Aorta (tissue), 5 donors: ENCODE results near the gene C20orf202. TPM values are rescaled to one million over a fixed set of nuclear protein-coding genes. Genes with fewer than 3 reads are reported as not detected.
A peak's percentile ranks its signal among the peaks of the same experiment; 100 is the strongest.
"Not testable (repeated sequence)": the region's sequence is repeated elsewhere in the genome, so short reads cannot be mapped to it uniquely, and the experiment has no call there.

ENCODE experiments used
- ATAC-seq: fragments of 200-7000 bp; cut with Tn5 transposase; one replicate; pipeline ENCODE4 v1.9.1; 2022; ENCODE audit warnings: moderate library complexity; ENCODE audit not compliant: low FRiP score
- DNase-seq, 2 donors: peaks; one replicate each; pipeline ENCODE4 v3.0.0-alpha.2; 2020
- H3K27ac ChIP-seq, 2 donors: one replicate each; pipeline ENCODE4 v1.5.1; 2013; ENCODE audit warnings: low read length in 2 of 2, mild to moderate bottlenecking in 2 of 2, moderate library complexity in 2 of 2, control low read depth in 1 of 2, inconsistent platforms in 1 of 2, low read depth in 1 of 2
- H3K27me3 ChIP-seq, 2 donors: one replicate each; pipeline ENCODE4 v1.6.1; 2013; ENCODE audit warnings: control low read depth in 1 of 2, low read length in 1 of 2, mild to moderate bottlenecking in 1 of 2, moderate library complexity in 1 of 2; ENCODE audit not compliant: insufficient read depth in 2 of 2, control insufficient read depth in 1 of 2
- H3K36me3 ChIP-seq, 2 donors: one replicate each; pipeline ENCODE4 v1.6.1; 2013; ENCODE audit warnings: control low read depth in 1 of 2, low read length in 1 of 2, mild to moderate bottlenecking in 1 of 2; ENCODE audit not compliant: insufficient read depth in 2 of 2, control insufficient read depth in 1 of 2
- H3K4me1 ChIP-seq, 2 donors: one replicate each; pipeline ENCODE4 v1.6.1; 2013; ENCODE audit warnings: low read length in 2 of 2, control low read depth in 1 of 2, mild to moderate bottlenecking in 1 of 2, moderate library complexity in 1 of 2; ENCODE audit not compliant: insufficient read depth in 2 of 2, control insufficient read depth in 1 of 2
- H3K4me3 ChIP-seq, 2 donors: one replicate each; pipeline ENCODE4 v1.5.1; 2013; ENCODE audit warnings: low read length in 2 of 2, control low read depth in 1 of 2, mild to moderate bottlenecking in 1 of 2
- H3K9me3 ChIP-seq: one replicate; pipeline ENCODE4 v1.6.1; 2013; ENCODE audit warnings: mild to moderate bottlenecking, low read length; ENCODE audit not compliant: control insufficient read depth
- WGBS, 2 donors: extraction: QIAGEN DNeasy Blood & Tissue Kit; methylation state at CpG; one replicate each; pipeline ENCODE4 v1.1.7; 2013; 5-methylcytosine and 5-hydroxymethylcytosine counted together
- intact Hi-C, 2 donors: fragments of 100-400 bp; cut with DNase I; formaldehyde crosslinking; loops; one replicate each; pipeline versions ENCODE4 v1.14.2 to v1.15.0; 2022
- polyA plus RNA-seq, 2 donors: library from polyadenylated mRNA; stranded (reverse); fragments of 200-250 nt; gene quantifications; one replicate each; pipeline ENCODE4 v1.2.3, GENCODE V29; 2013
- total RNA-seq, 2 donors: library from RNA; stranded (reverse); fragmentation: NEBNext Ultra II Directional; extraction: Animal tissue kit (Norgen Biotek cat#: 25700); gene quantifications; one replicate each; pipeline ENCODE4 v1.2.1, GENCODE V29; 2021
- donor health status: healthy with polysubstance abuse.
- donor health status: Bipolar disorder and iron deficiency.
- donor health status: DM: no; HTN: no; CAD: no.
- donor health status: DM: no; HTN: no; CAD: no.
- donor health status: DM: yes; HTN: yes; CAD: no.

Gene C20orf202
- total and polyA plus RNA-seq, 4 donors: 0.26 to 0.88 (median 0.54) TPM; not detected in 1

- H3K4me3 ChIP-seq: no peak overlapping the region
- ATAC-seq: no peak
- H3K27me3 ChIP-seq: no peaks in the 10 kb centered on the region
- H3K36me3 ChIP-seq: no peaks in the 10 kb centered on the region
- H3K4me1 ChIP-seq: no peaks in the 10 kb centered on the region
- H3K27ac ChIP-seq: no peak overlapping the region
- peaks cover 3% of the 10 kb centered on the region for H3K9me3 ChIP-seq
- WGBS, 2 donors: 51 to 58% methylated on average over 5 of the region's 5 CpGs
- intact Hi-C loops: loop anchor here (5.0 kb wide), 1 partner anchor 392 kb away; no protein-coding TSS in a partner anchor
- DNase-seq: no peak
Measured at GRCh38 chr20:1209447-1210387, 6.5 kb downstream of the C20orf202 start.

GRCh38 chr20:1210501-1210900 is 7.2 kb downstream of the C20orf202 start:
- 96 to 100% methylated on average over 1 of the region's 1 CpG for WGBS, 2 donors
- H3K4me3 ChIP-seq: no peak overlapping the region
- ATAC-seq (no peak), DNase-seq (no peak)
- intact Hi-C loops: loop anchor here (5.0 kb wide), 1 partner anchor 393 kb away; no protein-coding TSS in a partner anchor
- H3K27me3 ChIP-seq: no peaks in the 10 kb centered on the region
- H3K36me3 ChIP-seq: no peaks in the 10 kb centered on the region
- H3K27ac ChIP-seq: no peak overlapping the region
- H3K9me3 ChIP-seq: peaks cover 3% of the 10 kb centered on the region
- H3K4me1 ChIP-seq: no peaks in the 10 kb centered on the region

GRCh38 chr20:1212023-1212422 is 8.8 kb downstream of the C20orf202 start:
- Histone ChIP-seq H3K36me3 (no peaks in the 10 kb centered on the region), H3K9me3 (peaks cover 3% of the 10 kb centered on the region), H3K4me1 (no peaks in the 10 kb centered on the region), H3K27me3 (no peaks in the 10 kb centered on the region), H3K27ac (no peak overlapping the region), H3K4me3 (no peak overlapping the region)
- intact Hi-C loops: loop anchor here (5.0 kb wide), 1 partner anchor 395 kb away; no protein-coding TSS in a partner anchor
- DNase-seq: no peak
- no peak for ATAC-seq

GRCh38 chr20:1212607-1213396 is 9.5 kb downstream of the C20orf202 start:
- Histone ChIP-seq H3K27ac (no peak overlapping the region), H3K4me1 (no peaks in the 10 kb centered on the region), H3K9me3 (peaks cover 3% of the 10 kb centered on the region), H3K36me3 (no peaks in the 10 kb centered on the region), H3K27me3 (no peaks in the 10 kb centered on the region), H3K4me3 (no peak overlapping the region)
- intact Hi-C loops: loop anchor here (5.0 kb wide), 1 partner anchor 396 kb away; no protein-coding TSS in a partner anchor
- ATAC-seq: peak; percentile 81
- peak; percentile 68 to 85 for DNase-seq
- WGBS, 2 donors: 12% methylated on average over 21 of the region's 21 CpGs

- Histone ChIP-seq H3K4me1 (no peaks in the 10 kb centered on the region), H3K36me3 (no peaks in the 10 kb centered on the region), H3K9me3 (peaks cover 2% of the 10 kb centered on the region), H3K27me3 (no peaks in the 10 kb centered on the region), H3K4me3 (no peak overlapping the region), H3K27ac (no peak overlapping the region)
- no peak for DNase-seq
- intact Hi-C loops: loop anchor here (5.0 kb wide), 1 partner anchor 398 kb away; no protein-coding TSS in a partner anchor
- ATAC-seq: no peak
- 68 to 74% methylated on average over 4 of the region's 4 CpGs for WGBS, 2 donors
Measured at GRCh38 chr20:1214838-1215261, 11.6 kb downstream of the C20orf202 start.

- no peaks in the 10 kb centered on the region for H3K27me3 ChIP-seq
- ATAC-seq (no peak), DNase-seq (no peak)
- WGBS, 2 donors: 67 to 70% methylated on average over 11 of the region's 11 CpGs
- H3K36me3 ChIP-seq: no peaks in the 10 kb centered on the region
- no peak overlapping the region for H3K4me3 ChIP-seq
- no peaks in the 10 kb centered on the region for H3K9me3 ChIP-seq
- H3K4me1 ChIP-seq: no peaks in the 10 kb centered on the region
- intact Hi-C loops: no loop called here
- no peak overlapping the region for H3K27ac ChIP-seq
Measured at GRCh38 chr20:1215386-1216170, 12.3 kb downstream of the C20orf202 start.

- H3K27ac ChIP-seq, intact Hi-C loops, H3K36me3 ChIP-seq, H3K9me3 ChIP-seq, DNase-seq, H3K27me3 ChIP-seq, H3K4me3 ChIP-seq, ATAC-seq, H3K4me1 ChIP-seq: not testable (repeated sequence)
- WGBS, 2 donors: 80 to 81% methylated on average over 19 of the region's 19 CpGs
Measured at GRCh38 chr20:1216527-1217427, 13.5 kb downstream of the C20orf202 start.
